ENCODE data around the gene ADAMTSL2.

DNA sequence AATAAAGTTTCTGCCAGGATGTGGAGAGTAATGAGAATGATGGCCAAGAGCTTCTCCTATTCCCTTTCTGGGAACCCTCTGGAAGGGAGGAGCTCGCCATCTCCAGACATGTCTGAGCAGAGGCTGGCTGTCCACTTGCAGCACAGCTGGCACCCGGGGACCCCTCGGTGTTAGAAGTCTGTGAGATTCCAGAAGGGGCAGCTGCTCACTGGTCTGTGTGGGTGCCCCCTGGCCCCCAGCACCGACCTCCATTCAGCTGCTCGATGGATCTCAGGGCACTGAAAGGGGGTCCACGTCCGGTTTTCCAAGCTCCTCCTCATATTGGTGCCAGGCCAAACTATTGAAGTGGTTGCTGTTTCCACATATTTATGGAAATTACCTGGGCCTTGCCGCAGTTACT is 78.3 kb downstream of the ADAMTSL2 start:
- TF ChIP-seq, protein P1, sequence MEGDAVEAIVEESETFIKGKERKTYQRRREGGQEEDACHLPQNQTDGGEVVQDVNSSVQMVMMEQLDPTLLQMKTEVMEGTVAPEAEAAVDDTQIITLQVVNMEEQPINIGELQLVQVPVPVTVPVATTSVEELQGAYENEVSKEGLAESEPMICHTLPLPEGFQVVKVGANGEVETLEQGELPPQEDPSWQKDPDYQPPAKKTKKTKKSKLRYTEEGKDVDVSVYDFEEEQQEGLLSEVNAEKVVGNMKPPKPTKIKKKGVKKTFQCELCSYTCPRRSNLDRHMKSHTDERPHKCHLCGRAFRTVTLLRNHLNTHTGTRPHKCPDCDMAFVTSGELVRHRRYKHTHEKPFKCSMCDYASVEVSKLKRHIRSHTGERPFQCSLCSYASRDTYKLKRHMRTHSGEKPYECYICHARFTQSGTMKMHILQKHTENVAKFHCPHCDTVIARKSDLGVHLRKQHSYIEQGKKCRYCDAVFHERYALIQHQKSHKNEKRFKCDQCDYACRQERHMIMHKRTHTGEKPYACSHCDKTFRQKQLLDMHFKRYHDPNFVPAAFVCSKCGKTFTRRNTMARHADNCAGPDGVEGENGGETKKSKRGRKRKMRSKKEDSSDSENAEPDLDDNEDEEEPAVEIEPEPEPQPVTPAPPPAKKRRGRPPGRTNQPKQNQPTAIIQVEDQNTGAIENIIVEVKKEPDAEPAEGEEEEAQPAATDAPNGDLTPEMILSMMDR (IDR thresholded peaks at IDR 0.05; ENCODE audit: low read depth, low read length) = no peak
- no peak for TF ChIP-seq EZH2phosphoT487 (IDR thresholded peaks at IDR 0.05; ENCODE audit: low read depth)
